Ovary (tissue), 9 donors: ENCODE results near the gene DPEP2. TPM values are rescaled to one million over a fixed set of nuclear protein-coding genes. Genes with fewer than 3 reads are reported as not detected.
A peak's percentile ranks its signal among the peaks of the same experiment; 100 is the strongest.

Experiments used
- DNase-seq, 5 donors: peaks; one replicate each; pipeline ENCODE4 v3.0.0-alpha.2; 2019 to 2020
- H3K27ac ChIP-seq, 2 donors: fragments of 200-600 bp; one replicate each; pipeline versions ENCODE4 v1.5.1 to v1.8.0; 2019 to 2022
- H3K27me3 ChIP-seq: fragments of 200-600 bp; one replicate; pipeline ENCODE4 v1.8.0; 2022
- H3K36me3 ChIP-seq: fragments of 200-600 bp; sonication (generic); one replicate; pipeline ENCODE4 v1.5.1; 2019
- H3K4me1 ChIP-seq: one replicate; pipeline ENCODE4 v1.8.1; 2013; ENCODE audit warnings: mild to moderate bottlenecking, moderate library complexity; ENCODE audit not compliant: insufficient read depth
- H3K4me3 ChIP-seq: fragments of 200-600 bp; sonication (generic); one replicate; pipeline ENCODE4 v1.5.1; 2017
- H3K9me3 ChIP-seq, 2 donors: fragments of 200-600 bp in 1 of 2; sonication (generic) in 1 of 2; one replicate each; pipeline versions ENCODE4 v1.5.1 to v1.8.1; 2013 to 2019; ENCODE audit warnings: mild to moderate bottlenecking in 1 of 2, moderate library complexity in 1 of 2
- CTCF ChIP-seq, 3 donors: fragments of 450-650 bp in 2 of 3; fragments of 200-600 bp in 1 of 3; IDR thresholded peaks; one replicate each; pipeline versions ENCODE4 v1.5.1 to v1.8.0; 2016 to 2022; ENCODE audit warnings: antibody characterized with exemption in 3 of 3, mild to moderate bottlenecking in 1 of 3
- EP300 ChIP-seq: sonication (generic); formaldehyde crosslinking; IDR thresholded peaks from one replicate; pipeline ENCODE4 v1.6.1; 2017; ENCODE audit warnings: antibody characterized with exemption
- POLR2A ChIP-seq: fragments of 450-650 bp; IDR thresholded peaks from one replicate; pipeline ENCODE4 v1.6.1; 2017; ENCODE audit warnings: antibody characterized with exemption, mild to moderate bottlenecking, moderate library complexity
- WGBS, 3 donors: extraction: QIAGEN DNeasy Blood & Tissue Kit in 1 of 3; methylation state at CpG; one replicate each; pipeline versions ENCODE4 v1.1.5 to v1.1.7; 2013 to 2017; 5-methylcytosine and 5-hydroxymethylcytosine counted together
- intact Hi-C, 4 donors: fragments of 100-400 bp; cut with DNase I; formaldehyde crosslinking; loops; one replicate each; pipeline versions ENCODE4 v1.11.0 to v1.15.1; 2022 to 2023
- polyA plus RNA-seq, 2 donors: library from polyadenylated mRNA; stranded (reverse); fragments of 200-250 nt in 1 of 2; fragments of 350-450 nt in 1 of 2; fragmentation: Illumina TruSeq in 1 of 2; extraction: RNeasy Lipid Tissue Mini Kit (QIAGEN cat#74804) in 1 of 2; gene quantifications; one replicate each; pipeline ENCODE4 v1.2.3, GENCODE V29; 2013 to 2014
- total RNA-seq, 7 donors: library from RNA; depleted of rRNA in 2 of 7; stranded (reverse); fragments of >200 nt in 2 of 7; fragmentation: NEBNext Ultra II Directional in 3 of 7; extraction: Animal tissue kit (Norgen Biotek cat#: 25700) in 3 of 7; gene quantifications; one replicate each; pipeline versions ENCODE4 v1.1.0 to v1.2.4, GENCODE V29; 2016 to 2023
- donor health status: DM: no; HTN: no; CAD: no; lungs with moderate emphysema.
- donor health status: DM: no; HTN: no; CAD: no.
- donor health status: Bipolar disorder and iron deficiency.
- donor health status: DM: yes; HTN: yes; CAD: no.
- donor health status: DM: no; HTN: no; CAD: no.
- donor health status: DM: yes; HTN: yes; CAD: no.

The DPEP2 gene
- total and polyA plus RNA-seq, 9 donors = 0.33 to 3.1 (median 0.99) TPM; not detected in 2

- no peak overlapping the region for H3K27ac ChIP-seq
- TF ChIP-seq EP300 (no peak), CTCF (IDR thresholded peaks at IDR 0.05) (peak; percentile 49 to 77 (median 73))
- H3K27me3 ChIP-seq = no peaks in the 10 kb centered on the region
- 63 to 64% (median 63%) methylated on average over 14 of the region's 14 CpGs for WGBS, 3 donors
- no peaks in the 10 kb centered on the region for H3K4me1 ChIP-seq
- intact Hi-C loops = loop anchor here in 2 of 4 donors (5.0 kb wide), 2 partner anchors 48 to 223 kb away; no protein-coding TSS in a partner anchor
- H3K36me3 ChIP-seq = no peaks in the 10 kb centered on the region
- no peak overlapping the region for H3K4me3 ChIP-seq
- peak; percentile 63 to 84 (median 78) for DNase-seq
- H3K9me3 ChIP-seq = no peaks in the 10 kb centered on the region
Measured at GRCh38 chr16:68040506-68041288, 41.4 kb upstream of the DPEP2 start.

- intact Hi-C loops = loop anchor here in 1 of 4 donors (10.0 kb wide), 1 partner anchor 213 kb away; no protein-coding TSS in a partner anchor
- Histone ChIP-seq H3K36me3 (no peaks in the 10 kb centered on the region), H3K4me1 (no peaks in the 10 kb centered on the region), H3K4me3 (no peak overlapping the region), H3K27ac (no peak overlapping the region), H3K27me3 (no peaks in the 10 kb centered on the region), H3K9me3 (no peaks in the 10 kb centered on the region)
- WGBS, 3 donors = 90 to 95% (median 92%) methylated on average over 9 of the region's 9 CpGs
- no peak for TF ChIP-seq POLR2A
- no peak for TF ChIP-seq CTCF (IDR thresholded peaks at IDR 0.05)
- no peak for TF ChIP-seq EP300
- peak in 1 of 5 donors; percentile 13 for DNase-seq
Measured at GRCh38 chr16:68037841-68038597, 38.7 kb upstream of the DPEP2 start.

- no peak for TF ChIP-seq CTCF (IDR thresholded peaks at IDR 0.05)
- TF ChIP-seq EP300 = no peak
- TF ChIP-seq POLR2A = no peak
- DNase-seq = no peak
- H3K27me3 ChIP-seq = no peaks in the 10 kb centered on the region
- H3K36me3 ChIP-seq = no peaks in the 10 kb centered on the region
- 65 to 68% (median 66%) methylated on average over 2 of the region's 2 CpGs for WGBS, 3 donors
- no peaks in the 10 kb centered on the region for H3K4me1 ChIP-seq
- intact Hi-C loops = loop anchor here in 1 of 4 donors (10.0 kb wide), 1 partner anchor 210 kb away; no protein-coding TSS in a partner anchor
- no peaks in the 10 kb centered on the region for H3K9me3 ChIP-seq
- H3K27ac ChIP-seq = no peak overlapping the region
- H3K4me3 ChIP-seq = no peak overlapping the region
Measured at GRCh38 chr16:68035227-68035626, 35.9 kb upstream of the DPEP2 start.

GRCh38 chr16:68033101-68033500 lies 33.8 kb upstream of the DPEP2 start:
- H3K27me3 ChIP-seq = no peaks in the 10 kb centered on the region
- no peak for TF ChIP-seq POLR2A
- TF ChIP-seq EP300 = no peak
- no peak for TF ChIP-seq CTCF (IDR thresholded peaks at IDR 0.05)
- intact Hi-C loops = loop anchor here in 1 of 4 donors (10.0 kb wide), 1 partner anchor 208 kb away; no protein-coding TSS in a partner anchor
- no peaks in the 10 kb centered on the region for H3K9me3 ChIP-seq
- H3K4me3 ChIP-seq = no peak overlapping the region
- no peak overlapping the region for H3K27ac ChIP-seq
- 96 to 98% (median 97%) methylated on average over 2 of the region's 2 CpGs for WGBS, 3 donors
- no peaks in the 10 kb centered on the region for H3K4me1 ChIP-seq
- H3K36me3 ChIP-seq = no peaks in the 10 kb centered on the region
- peak in 1 of 5 donors; percentile 7 for DNase-seq
